NB4 (cell line): ENCODE results near the gene C17orf100.

Experiments
- DNase-seq: peaks from one replicate; pipeline ENCODE4 v3.0.0; 2010; ENCODE audit warnings: low read depth
- H3K4me3 ChIP-seq: one replicate; pipeline ENCODE4 v1.5.1; 2011; ENCODE audit warnings: mild to moderate bottlenecking, low read depth, low read length, moderate library complexity
- MYC ChIP-seq: IDR thresholded peaks from 2 replicates; pipeline ENCODE4 v1.6.1; 2011; ENCODE audit warnings: low read depth, low read length
- POLR2A ChIP-seq: IDR thresholded peaks from 2 replicates; pipeline ENCODE4 v1.6.1; 2011; ENCODE audit warnings: mild to moderate bottlenecking; ENCODE audit not compliant: insufficient read length; ENCODE audit errors: extremely low read depth
- TF ChIP-seq, protein P1 (sequence below): IDR thresholded peaks from 2 replicates; pipeline ENCODE4 v1.6.1; 2011; ENCODE audit warnings: low read depth, low read length
- TF ChIP-seq, protein P2 (sequence below): IDR thresholded peaks from one replicate; pipeline ENCODE4 v1.5.1; 2012; ENCODE audit warnings: low read depth, low read length

C17orf100 gene

DNA sequence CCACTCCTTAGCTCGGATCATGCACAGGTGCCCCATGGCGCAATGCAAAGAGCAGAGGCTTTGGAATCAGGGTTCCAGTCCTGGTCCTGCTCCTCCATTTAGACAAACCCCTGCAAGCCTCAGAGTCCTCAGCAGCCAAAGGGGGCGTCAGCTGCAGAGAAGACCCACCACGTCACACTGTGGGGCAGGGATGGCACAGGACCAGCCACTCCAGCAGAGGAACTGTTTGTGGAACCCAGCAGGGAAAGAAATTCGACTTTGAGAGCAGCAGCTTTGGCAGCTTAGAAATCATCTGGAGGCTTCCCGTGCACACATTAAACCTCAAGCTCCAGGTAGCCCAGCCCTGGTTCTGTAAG lies 25.2 kb downstream of the C17orf100 start:
- no peak overlapping the region for H3K4me3 ChIP-seq
- TF ChIP-seq MYC (no peak), POLR2A (no peak)
- TF ChIP-seq, protein P1, sequence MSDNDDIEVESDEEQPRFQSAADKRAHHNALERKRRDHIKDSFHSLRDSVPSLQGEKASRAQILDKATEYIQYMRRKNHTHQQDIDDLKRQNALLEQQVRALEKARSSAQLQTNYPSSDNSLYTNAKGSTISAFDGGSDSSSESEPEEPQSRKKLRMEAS, result no peak
- TF ChIP-seq, protein P2, sequence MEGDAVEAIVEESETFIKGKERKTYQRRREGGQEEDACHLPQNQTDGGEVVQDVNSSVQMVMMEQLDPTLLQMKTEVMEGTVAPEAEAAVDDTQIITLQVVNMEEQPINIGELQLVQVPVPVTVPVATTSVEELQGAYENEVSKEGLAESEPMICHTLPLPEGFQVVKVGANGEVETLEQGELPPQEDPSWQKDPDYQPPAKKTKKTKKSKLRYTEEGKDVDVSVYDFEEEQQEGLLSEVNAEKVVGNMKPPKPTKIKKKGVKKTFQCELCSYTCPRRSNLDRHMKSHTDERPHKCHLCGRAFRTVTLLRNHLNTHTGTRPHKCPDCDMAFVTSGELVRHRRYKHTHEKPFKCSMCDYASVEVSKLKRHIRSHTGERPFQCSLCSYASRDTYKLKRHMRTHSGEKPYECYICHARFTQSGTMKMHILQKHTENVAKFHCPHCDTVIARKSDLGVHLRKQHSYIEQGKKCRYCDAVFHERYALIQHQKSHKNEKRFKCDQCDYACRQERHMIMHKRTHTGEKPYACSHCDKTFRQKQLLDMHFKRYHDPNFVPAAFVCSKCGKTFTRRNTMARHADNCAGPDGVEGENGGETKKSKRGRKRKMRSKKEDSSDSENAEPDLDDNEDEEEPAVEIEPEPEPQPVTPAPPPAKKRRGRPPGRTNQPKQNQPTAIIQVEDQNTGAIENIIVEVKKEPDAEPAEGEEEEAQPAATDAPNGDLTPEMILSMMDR, result no peak
- no peak for DNase-seq

DNA sequence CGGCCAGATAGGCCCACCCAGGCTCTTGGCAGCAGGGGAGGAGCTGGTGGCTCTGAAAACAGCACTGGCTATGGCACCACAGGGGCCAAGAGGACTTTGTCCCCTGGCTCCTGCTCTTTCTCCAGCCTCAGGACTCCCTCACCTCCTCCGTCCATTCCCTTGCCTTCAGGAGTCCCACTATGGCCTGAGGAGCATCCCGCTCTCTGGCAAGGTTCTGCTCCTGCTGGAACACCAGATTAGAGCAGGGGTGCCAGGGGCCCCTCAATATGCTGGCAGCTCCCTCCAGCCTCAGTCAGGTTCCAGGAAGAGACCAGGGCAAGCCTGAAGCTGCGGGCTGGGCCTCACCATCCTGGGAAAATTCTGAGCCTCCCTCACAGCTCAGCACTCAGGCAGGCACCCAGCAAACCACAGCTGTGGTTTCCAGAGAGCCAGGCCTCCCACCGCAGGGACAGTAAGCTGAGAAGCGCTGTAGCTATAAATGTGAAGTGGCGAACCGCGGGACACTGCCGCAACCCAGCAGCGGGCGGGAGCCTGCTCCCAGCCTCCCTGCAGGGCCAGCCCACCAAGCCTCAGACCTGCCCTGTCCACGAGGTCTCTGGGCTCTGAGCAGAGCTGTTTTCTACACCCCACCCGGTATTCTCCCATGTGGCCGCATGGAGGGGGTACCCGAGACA lies 25.7 kb downstream of the C17orf100 start:
- DNase-seq, result peak; percentile 84
- TF ChIP-seq, protein P2, result no peak
- TF ChIP-seq POLR2A (no peak), MYC (peak; percentile 56; the same call in 1 of the 2 replicates)
- TF ChIP-seq, protein P1, result peak; percentile 58; the same call in 1 of the 2 replicates
- no peak overlapping the region for H3K4me3 ChIP-seq

DNA sequence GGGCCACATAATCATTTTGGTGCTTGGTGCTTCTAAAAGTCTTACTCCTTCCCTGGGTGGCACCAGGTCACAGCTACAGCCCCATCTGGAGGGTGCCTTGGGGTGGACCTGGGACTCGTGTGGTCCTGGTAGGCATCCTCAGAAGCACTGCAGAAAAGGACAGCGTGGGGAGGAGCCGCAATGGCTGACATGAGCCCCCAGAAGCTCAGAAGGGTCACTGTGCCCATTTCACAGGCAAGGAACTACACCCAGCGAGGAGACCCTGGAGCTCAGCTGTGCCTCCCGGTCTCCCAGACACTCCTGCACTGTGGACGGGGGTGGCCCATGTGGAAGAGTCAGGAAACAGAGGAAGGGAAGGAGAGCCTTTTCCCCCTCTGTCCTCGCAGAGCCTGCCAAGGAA lies 26.4 kb downstream of the C17orf100 start:
- no peak overlapping the region for H3K4me3 ChIP-seq
- TF ChIP-seq POLR2A (no peak), MYC (no peak)
- TF ChIP-seq, protein P2, result no peak
- DNase-seq, result no peak

DNA sequence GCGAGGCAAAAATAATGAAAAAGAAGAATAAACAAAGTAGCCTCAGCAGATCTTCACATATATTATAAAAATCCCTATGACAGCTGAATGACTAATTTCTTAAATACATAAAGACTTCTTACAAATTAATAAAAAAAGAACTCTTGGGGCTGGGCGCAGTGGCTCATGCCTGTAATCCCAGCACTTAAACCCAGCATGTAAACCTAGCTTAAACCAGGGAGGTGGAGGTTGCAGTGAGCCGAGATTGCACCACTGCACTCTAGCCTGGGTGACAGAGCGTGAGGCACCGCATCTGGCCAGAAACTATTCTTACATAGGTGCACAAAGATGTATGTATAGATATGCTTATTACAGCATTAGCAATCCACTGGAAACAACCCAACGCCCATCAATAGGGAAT lies 27.7 kb downstream of the C17orf100 start:
- DNase-seq, result no peak
- TF ChIP-seq, protein P2, result no peak
- TF ChIP-seq POLR2A (no peak), MYC (no peak)
- TF ChIP-seq, protein P1, result no peak
- H3K4me3 ChIP-seq, result no peak overlapping the region

DNA sequence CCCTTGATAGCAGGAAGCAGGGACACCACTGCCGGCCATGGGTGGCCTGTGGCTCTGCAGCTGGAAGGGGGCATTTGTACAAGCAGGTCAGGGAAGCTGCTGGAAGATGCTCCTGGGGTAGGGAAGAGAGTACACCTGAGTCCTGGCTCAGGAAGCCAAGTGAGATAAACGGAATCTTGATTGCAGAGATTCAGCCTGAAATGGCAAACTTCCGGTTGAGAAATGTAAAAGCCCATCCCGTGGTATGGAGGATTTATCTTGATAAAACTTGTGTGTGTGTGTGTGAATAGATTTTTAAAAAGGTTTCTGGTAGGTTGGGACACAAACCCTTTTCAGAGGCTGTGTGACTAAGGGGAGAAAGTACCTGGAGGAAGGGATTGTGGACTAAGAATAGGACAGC lies 29.6 kb downstream of the C17orf100 start:
- TF ChIP-seq POLR2A (no peak), MYC (no peak)
- TF ChIP-seq, protein P2, result no peak
- TF ChIP-seq, protein P1, result no peak
- H3K4me3 ChIP-seq, result no peak overlapping the region

DNA sequence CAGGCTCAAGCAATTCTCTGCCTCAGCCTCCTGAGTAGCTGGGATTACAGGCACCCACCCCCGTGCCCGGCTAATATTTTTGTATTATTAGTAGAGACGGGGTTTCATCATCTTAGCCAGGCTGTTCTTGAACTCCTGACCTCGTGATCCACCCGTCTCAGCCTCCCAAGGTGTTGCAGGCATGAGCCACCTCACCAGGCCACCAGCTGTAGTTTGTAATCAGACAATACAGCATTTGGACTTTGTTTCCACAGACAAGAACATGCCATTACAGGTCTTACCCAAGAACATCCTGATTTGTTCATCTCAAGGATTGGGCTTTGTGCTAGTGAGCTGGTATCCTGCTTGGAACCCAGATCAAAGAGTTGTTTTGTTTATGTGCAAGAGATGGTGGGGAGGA lies 30.1 kb downstream of the C17orf100 start:
- no peak overlapping the region for H3K4me3 ChIP-seq
- TF ChIP-seq MYC (no peak), POLR2A (no peak)
- TF ChIP-seq, protein P2, result no peak
- TF ChIP-seq, protein P1, result no peak
- no peak for DNase-seq

More for the DNA sequence above, 29.6 kb downstream of the C17orf100 start:
- DNase-seq, result no peak
